ENCODE measurements around the gene BEND6. TPM values are rescaled to one million over a fixed set of nuclear protein-coding genes. Genes with fewer than 3 reads are reported as not detected.

BEND6 gene
- total and polyA plus RNA-seq, 2 of the 13 experiments (the other 11 are each of a cell fraction or from before 2014, with no cell fraction given) = 0.20 to 0.21 TPM

- ChIA-PET POLR2A (no interaction called here), CTCF (ENCODE audit: low intra/inter-chr PET ratio, low total read pairs) (no interaction called here)
- DNase-seq (ENCODE audit: low spot score) (no peak), ATAC-seq (no peak), FAIRE-seq (no peak)
- BruUV-seq (replicated peaks) = no TSS peak
- H3K4me1 ChIP-seq (ENCODE audit: insufficient read depth, low read length) = peaks cover 3% of the 10 kb centered on the region; the same call in 1 of the 2 replicates
- in situ Hi-C loops (cut with HindIII; ENCODE audit: extremely low pct_ligation_motif_present, low pct_unique_long_range_greater_than_20kb) (no loop called here), intact Hi-C loops (cut with micrococcal nuclease; ENCODE audit: unreplicated experiment) (no loop called here)
- TF ChIP-seq STAG1 (CRISPR knock-in tag; IDR thresholded peaks at IDR 0.05) (peak; percentile 24; the same call in 1 of the 2 replicates), SMAD1 (CRISPR knock-in tag; IDR thresholded peaks at IDR 0.05; ENCODE audit: borderline replicate concordance, low read depth) (no peak)
- H3K9me3 ChIP-seq (ENCODE audit: low read length) = no peaks in the 10 kb centered on the region
- H3K79me2 ChIP-seq (ENCODE audit: insufficient read depth, low read length) = no peaks in the 10 kb centered on the region
- H4K20me1 ChIP-seq (ENCODE audit: insufficient read depth, low read length) = no peaks in the 10 kb centered on the region
- no peak overlapping the region for H3K4me2 ChIP-seq (ENCODE audit: low read depth, low read length)
- H3K36me3 ChIP-seq (replicated peaks in 1 of 2; ENCODE audit: control insufficient read depth in 1 of 2, insufficient read depth in 2 of 2, low read length in 2 of 2) = no peaks in the 10 kb centered on the region
- no peak overlapping the region for H3K27ac ChIP-seq (ENCODE audit: extremely low read length, insufficient read depth, low read length)
- H3K4me3 ChIP-seq (replicated peaks in 1 of 3; ENCODE audit: insufficient read depth in 1 of 3, low read depth in 2 of 3, low read length in 3 of 3) = no peak overlapping the region
- H2AFZ ChIP-seq (ENCODE audit: low read length) = no peak overlapping the region
- H3K9ac ChIP-seq (ENCODE audit: insufficient read depth, low read depth, low read length) = no peak overlapping the region
- peaks cover 0 to 14% of the 10 kb centered on the region in 2 experiments; a peak in 2 of 5 replicates for H3K27me3 ChIP-seq (ENCODE audit: control insufficient read depth in 1 of 2, insufficient read depth in 2 of 2, low read length in 2 of 2)
- 3% methylated on average over 2 of the region's 2 CpGs for WGBS (ENCODE audit: low lambda C conversion rate)
Observed at GRCh38 chr6:56961151-56961550, 6.2 kb downstream of the BEND6 start.

GRCh38 chr6:56962441-56962840 lies 7.5 kb downstream of the BEND6 start:
- POLR2A ChIA-PET = no interaction called here
- no peak for FAIRE-seq
- 5% methylated on average over 2 of the region's 2 CpGs for WGBS (ENCODE audit: low lambda C conversion rate)
- TF ChIP-seq PRDM4 (CRISPR knock-in tag; IDR thresholded peaks at IDR 0.05; ENCODE audit: borderline replicate concordance) = no peak
- no peak for TF ChIP-seq FOXK2 (IDR thresholded peaks at IDR 0.05)
- no peak for TF ChIP-seq ZSCAN25 (CRISPR knock-in tag; IDR thresholded peaks at IDR 0.05)
- TF ChIP-seq KLF11 (CRISPR knock-in tag; IDR thresholded peaks at IDR 0.05) = no peak
- TF ChIP-seq TFDP2 (CRISPR knock-in tag; IDR thresholded peaks at IDR 0.05) = no peak
- TF ChIP-seq ZNF432 (CRISPR knock-in tag; IDR thresholded peaks at IDR 0.05; ENCODE audit: borderline replicate concordance) = no peak
- no peak for TF ChIP-seq ZKSCAN1 (IDR thresholded peaks at IDR 0.05; ENCODE audit: low read length)
- no peak for TF ChIP-seq ZNF710 (CRISPR knock-in tag; IDR thresholded peaks at IDR 0.05; ENCODE audit: borderline replicate concordance)
- no peak for TF ChIP-seq TBP (CRISPR knock-in tag; IDR thresholded peaks at IDR 0.05)
- TF ChIP-seq ZNF768 (CRISPR knock-in tag; IDR thresholded peaks at IDR 0.05) = no peak
- TF ChIP-seq LBX2 (CRISPR knock-in tag; IDR thresholded peaks at IDR 0.05; ENCODE audit: borderline replicate concordance) = no peak

More at GRCh38 chr6:56962441-56962840, 7.5 kb downstream of the BEND6 start:
- DNase-seq (ENCODE audit: low spot score) (no peak), ATAC-seq (no peak)
- in situ Hi-C loops (cut with HindIII; ENCODE audit: extremely low pct_ligation_motif_present, low pct_unique_long_range_greater_than_20kb) = no loop called here
- no peaks in the 10 kb centered on the region for H3K79me2 ChIP-seq (ENCODE audit: insufficient read depth, low read length)
- H3K9ac ChIP-seq (ENCODE audit: insufficient read depth, low read depth, low read length) = no peak overlapping the region
- no peaks in the 10 kb centered on the region for H4K20me1 ChIP-seq (ENCODE audit: insufficient read depth, low read length)
- no peaks in the 10 kb centered on the region for H3K36me3 ChIP-seq (replicated peaks in 1 of 2; ENCODE audit: control insufficient read depth in 1 of 2, insufficient read depth in 2 of 2, low read length in 2 of 2)
- H3K9me3 ChIP-seq (ENCODE audit: low read length) = no peaks in the 10 kb centered on the region
- no TSS peak for BruUV-seq (replicated peaks)
- CTCF ChIA-PET (ENCODE audit: low intra/inter-chr PET ratio, low total read pairs) = no interaction called here
- intact Hi-C loops (cut with micrococcal nuclease; ENCODE audit: unreplicated experiment) = no loop called here
- no peak overlapping the region for H2AFZ ChIP-seq (ENCODE audit: low read length)
- no peak overlapping the region for H3K4me3 ChIP-seq (replicated peaks in 1 of 3; ENCODE audit: insufficient read depth in 1 of 3, low read depth in 2 of 3, low read length in 3 of 3)
- no peak overlapping the region for H3K27ac ChIP-seq (ENCODE audit: extremely low read length, insufficient read depth, low read length)
- H3K27me3 ChIP-seq (ENCODE audit: control insufficient read depth in 1 of 2, insufficient read depth in 2 of 2, low read length in 2 of 2) = peaks cover 3 to 17% of the 10 kb centered on the region in 2 experiments; a peak in 1 of 5 replicates
- no peaks in the 10 kb centered on the region for H3K4me1 ChIP-seq (ENCODE audit: insufficient read depth, low read length)
- no peak overlapping the region for H3K4me2 ChIP-seq (ENCODE audit: low read depth, low read length)
